NT2/D1 (cell line): ENCODE measurements around the gene PLAAT5.

Source experiments
- SUZ12 ChIP-seq: IDR thresholded peaks from 2 replicates; pipeline ENCODE4 v1.6.1; 2011; ENCODE audit not compliant: insufficient read length, insufficient read depth; ENCODE audit errors: extremely low read depth
- YY1 ChIP-seq: IDR thresholded peaks from 2 replicates; pipeline ENCODE4 v1.6.1; 2011; ENCODE audit not compliant: insufficient read length, insufficient read depth

DNA sequence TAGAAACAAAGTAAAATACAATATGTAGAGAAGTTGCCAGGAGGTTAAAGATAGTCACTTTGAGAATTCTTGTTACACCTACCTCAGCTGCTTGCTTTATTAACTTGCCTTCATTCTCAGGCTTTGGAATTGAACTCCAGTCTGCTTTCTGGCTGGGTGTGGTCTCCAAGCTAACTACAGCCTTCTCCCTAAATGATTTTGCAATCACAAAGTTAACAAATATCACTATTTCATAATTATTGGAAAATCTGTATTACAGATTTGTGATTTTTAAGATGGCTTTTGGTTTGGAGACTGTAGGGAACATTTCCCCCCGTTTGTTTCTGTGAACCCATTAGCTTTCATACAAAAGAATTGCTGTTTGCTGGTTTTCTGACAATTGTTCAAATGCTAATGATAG, 2.2 kb downstream of the PLAAT5 start:
- TF ChIP-seq SUZ12: no peak
- no peak for TF ChIP-seq YY1
